HFFc6 (cell line): ENCODE data around the gene MTARC1. TPM values are rescaled to one million over a fixed set of nuclear protein-coding genes. Genes with fewer than 3 reads are reported as not detected.

Source experiments
- DNase-seq: peaks from one replicate; pipeline ENCODE4 v3.0.0-alpha.2; 2018
- H3K27ac Mint-ChIP-seq: 2 replicates; pipeline ENCODE4 v1.8.0; 2020; ENCODE audit warnings: mild to moderate bottlenecking, mixed read lengths
- H3K27me3 Mint-ChIP-seq: 2 replicates; pipeline ENCODE4 v1.8.0; 2021; ENCODE audit warnings: mild to moderate bottlenecking, moderate library complexity, mixed read lengths; ENCODE audit not compliant: insufficient read depth
- H3K36me3 Mint-ChIP-seq: 2 replicates; pipeline ENCODE4 v1.8.0; 2021; ENCODE audit warnings: low read depth, mixed read lengths
- H3K4me1 Mint-ChIP-seq: 2 replicates; pipeline ENCODE4 v1.8.0; 2020; ENCODE audit warnings: low read depth, mixed read lengths
- H3K4me3 Mint-ChIP-seq: 2 replicates; pipeline ENCODE4 v1.8.0; 2020; ENCODE audit warnings: mild to moderate bottlenecking, moderate library complexity, mixed read lengths
- H3K9me3 Mint-ChIP-seq: 2 replicates; pipeline ENCODE4 v1.8.0; 2020; ENCODE audit warnings: mild to moderate bottlenecking, mixed read lengths
- total RNA-seq, 6 experiments: library from RNA; stranded (reverse); fragmentation: NEBNext Ultra II Directional; extraction: Animal tissue kit (Norgen Biotek cat#: 25700); gene quantifications; 2 replicates in 1 of 6; 3 replicates in 5 of 6; pipeline ENCODE4 v1.2.3, GENCODE V29; 2021
- TF ChIP-seq, protein P1 (sequence below): fragments of 200-600 bp; sonication (generic); IDR thresholded peaks from 2 replicates; pipeline ENCODE4 v1.5.0; 2021; ENCODE audit warnings: antibody characterized with exemption, mild to moderate bottlenecking

The MTARC1 gene
- total RNA-seq, 6 experiments from 2014 or later, result 1.1 to 1.9 (median 1.7) TPM

DNA sequence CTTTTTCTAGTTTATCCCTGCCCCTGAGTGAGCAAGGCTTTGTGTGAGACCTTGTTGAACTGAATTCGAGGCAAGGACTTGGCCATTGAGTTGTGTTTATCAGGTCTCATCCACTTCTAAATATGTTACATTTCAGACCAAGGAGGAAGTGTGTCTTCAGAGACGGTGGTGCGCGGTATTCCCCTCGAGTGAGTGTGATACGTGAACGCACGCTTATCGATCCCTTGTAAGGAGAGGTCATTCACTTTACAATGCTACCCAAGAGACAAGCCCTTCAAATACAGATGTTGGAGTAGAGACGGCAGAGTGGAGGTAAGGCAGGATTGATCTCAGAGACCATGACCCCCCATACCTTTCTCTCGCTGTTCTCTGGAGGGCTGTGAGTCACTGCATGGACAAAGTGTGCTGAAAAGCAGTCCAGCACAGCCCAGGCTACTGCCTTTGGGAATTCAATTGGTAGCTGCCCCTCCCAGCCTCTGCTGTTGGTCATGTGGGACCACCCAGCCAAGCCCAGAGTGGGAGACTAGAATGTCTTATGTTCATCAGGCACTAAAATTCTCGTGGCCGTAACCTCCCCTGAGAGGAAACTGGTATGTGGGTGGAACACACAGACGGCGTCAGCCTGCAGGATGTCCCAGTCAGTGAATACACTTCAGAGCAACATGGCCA, 16.3 kb upstream of the MTARC1 start:
- Mint-ChIP-seq H3K9me3 (no peaks in the 10 kb centered on the region), H3K27me3 (no peaks in the 10 kb centered on the region), H3K36me3 (no peaks in the 10 kb centered on the region), H3K4me1 (peaks cover 6% of the 10 kb centered on the region; the same call in 1 of the 2 replicates), H3K4me3 (no peak overlapping the region), H3K27ac (no peak overlapping the region)
- DNase-seq, result no peak
- TF ChIP-seq, protein P1, sequence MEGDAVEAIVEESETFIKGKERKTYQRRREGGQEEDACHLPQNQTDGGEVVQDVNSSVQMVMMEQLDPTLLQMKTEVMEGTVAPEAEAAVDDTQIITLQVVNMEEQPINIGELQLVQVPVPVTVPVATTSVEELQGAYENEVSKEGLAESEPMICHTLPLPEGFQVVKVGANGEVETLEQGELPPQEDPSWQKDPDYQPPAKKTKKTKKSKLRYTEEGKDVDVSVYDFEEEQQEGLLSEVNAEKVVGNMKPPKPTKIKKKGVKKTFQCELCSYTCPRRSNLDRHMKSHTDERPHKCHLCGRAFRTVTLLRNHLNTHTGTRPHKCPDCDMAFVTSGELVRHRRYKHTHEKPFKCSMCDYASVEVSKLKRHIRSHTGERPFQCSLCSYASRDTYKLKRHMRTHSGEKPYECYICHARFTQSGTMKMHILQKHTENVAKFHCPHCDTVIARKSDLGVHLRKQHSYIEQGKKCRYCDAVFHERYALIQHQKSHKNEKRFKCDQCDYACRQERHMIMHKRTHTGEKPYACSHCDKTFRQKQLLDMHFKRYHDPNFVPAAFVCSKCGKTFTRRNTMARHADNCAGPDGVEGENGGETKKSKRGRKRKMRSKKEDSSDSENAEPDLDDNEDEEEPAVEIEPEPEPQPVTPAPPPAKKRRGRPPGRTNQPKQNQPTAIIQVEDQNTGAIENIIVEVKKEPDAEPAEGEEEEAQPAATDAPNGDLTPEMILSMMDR, result no peak

DNA sequence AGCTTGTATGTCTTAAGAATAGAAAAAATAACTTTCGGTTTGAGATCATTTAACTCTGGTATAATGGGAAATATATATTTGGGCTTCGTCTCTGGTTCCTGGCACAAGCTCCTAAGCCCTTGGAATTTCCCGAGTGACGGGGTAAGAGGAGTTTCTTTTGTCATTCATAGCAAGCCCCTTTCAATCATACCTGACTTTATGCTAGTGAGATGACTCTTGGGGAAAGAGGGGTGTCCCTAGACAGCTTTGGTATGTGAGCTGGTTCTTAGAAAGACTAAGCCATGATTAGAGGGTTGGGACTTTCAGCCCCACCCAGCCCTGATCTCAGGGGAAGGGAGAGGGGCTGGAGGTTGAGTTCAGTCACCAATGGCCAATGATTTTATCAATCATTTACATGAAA, 13.9 kb upstream of the MTARC1 start:
- Mint-ChIP-seq H3K4me1 (peaks cover 8% of the 10 kb centered on the region; the same call in 1 of the 2 replicates), H3K36me3 (no peaks in the 10 kb centered on the region), H3K9me3 (no peaks in the 10 kb centered on the region), H3K4me3 (no peak overlapping the region), H3K27ac (no peak overlapping the region), H3K27me3 (no peaks in the 10 kb centered on the region)
- DNase-seq, result no peak
- TF ChIP-seq, protein P1, result no peak

DNA sequence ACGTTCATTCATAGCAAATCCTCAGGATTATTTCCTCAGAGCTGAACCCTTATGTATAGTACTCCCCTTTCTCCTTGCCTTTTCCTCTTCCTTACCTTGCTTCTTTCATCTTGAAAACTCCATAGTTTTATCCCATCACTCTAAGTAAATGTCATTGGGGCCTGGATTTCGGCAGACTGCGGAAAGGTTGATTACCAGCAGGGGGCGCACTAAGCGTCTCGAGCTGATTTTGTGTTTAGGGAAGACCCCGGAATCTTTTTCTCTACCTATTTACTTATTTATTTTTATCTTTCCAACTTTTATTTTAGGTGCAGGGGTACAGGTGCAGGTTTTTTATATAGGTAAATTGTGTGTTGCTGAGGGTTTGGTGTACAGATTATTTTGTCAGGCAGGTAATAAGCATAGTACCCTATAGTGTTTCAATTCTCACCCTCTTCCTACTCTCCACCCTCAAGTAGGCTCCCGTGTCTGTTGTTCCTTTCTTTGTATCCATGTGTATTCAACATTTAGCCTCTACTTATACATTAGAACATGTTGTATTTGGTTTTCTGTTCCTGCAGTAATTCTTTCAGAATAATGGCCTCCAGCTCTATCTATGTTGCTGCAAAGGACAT, 11.4 kb upstream of the MTARC1 start:
- no peaks in the 10 kb centered on the region for H3K36me3 Mint-ChIP-seq
- no peak overlapping the region for H3K27ac Mint-ChIP-seq
- H3K27me3 Mint-ChIP-seq, result no peaks in the 10 kb centered on the region
- H3K9me3 Mint-ChIP-seq, result no peaks in the 10 kb centered on the region
- H3K4me3 Mint-ChIP-seq, result no peak overlapping the region
- DNase-seq, result peak; percentile 15
- H3K4me1 Mint-ChIP-seq, result peaks cover 5% of the 10 kb centered on the region; the same call in 1 of the 2 replicates
- TF ChIP-seq, protein P1, result peak; percentile 95

DNA sequence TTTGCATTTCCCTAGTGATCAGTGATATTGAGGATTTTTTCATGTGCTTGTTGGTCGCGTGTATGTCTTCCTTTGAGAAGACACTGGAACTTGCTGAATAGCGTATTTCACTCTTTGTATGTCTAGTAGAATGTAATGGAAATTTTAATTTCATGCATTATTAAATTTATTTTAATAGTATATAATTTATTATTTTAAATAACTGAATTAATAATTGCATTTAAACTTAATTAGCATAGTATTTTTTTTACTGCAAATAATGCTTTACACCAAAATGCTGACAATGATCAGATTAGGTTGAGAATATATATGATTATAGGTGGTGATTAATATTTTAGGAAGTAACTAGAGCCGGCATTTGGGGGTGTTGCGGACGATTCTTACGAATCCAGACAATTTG, 10.5 kb upstream of the MTARC1 start:
- Mint-ChIP-seq H3K4me1 (peaks cover 5% of the 10 kb centered on the region; the same call in 1 of the 2 replicates), H3K27me3 (no peaks in the 10 kb centered on the region)
- TF ChIP-seq, protein P1, result no peak

DNA sequence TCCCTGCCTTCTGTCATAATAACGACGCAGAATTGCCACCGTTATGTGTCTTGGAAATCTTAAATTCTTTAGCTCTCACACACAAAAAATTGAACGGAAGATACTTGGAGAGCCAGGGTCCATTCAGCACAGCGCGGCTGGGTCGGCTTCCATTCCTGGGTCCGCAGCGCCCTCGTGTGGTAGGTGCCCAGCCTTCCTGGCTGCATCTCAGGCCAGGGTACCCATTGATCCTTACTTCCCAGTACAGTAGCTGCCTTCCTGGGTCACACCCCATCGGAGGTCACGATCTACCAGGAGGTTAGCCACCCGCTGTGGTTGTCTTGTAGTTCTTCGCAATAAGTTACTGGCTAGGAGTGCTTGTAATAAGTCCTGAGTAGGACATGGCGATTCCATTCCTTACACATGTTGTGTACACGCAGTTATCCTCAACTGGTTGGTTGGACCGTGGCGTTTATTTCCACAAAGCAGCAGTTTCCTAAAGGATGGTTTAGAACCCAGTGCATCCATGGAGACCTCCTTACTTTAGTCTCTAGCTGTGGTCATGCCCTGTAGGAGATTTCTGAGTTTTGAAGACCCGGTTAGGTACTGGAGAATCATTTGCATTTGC, 9.9 kb upstream of the MTARC1 start:
- Mint-ChIP-seq H3K27ac (no peak overlapping the region), H3K36me3 (no peaks in the 10 kb centered on the region), H3K27me3 (no peaks in the 10 kb centered on the region), H3K4me1 (peaks cover 5% of the 10 kb centered on the region; the same call in 1 of the 2 replicates), H3K4me3 (no peak overlapping the region), H3K9me3 (no peaks in the 10 kb centered on the region)
- TF ChIP-seq, protein P1, result peak; percentile 97
- peak; percentile 50 for DNase-seq

More for the DNA sequence above, 10.5 kb upstream of the MTARC1 start:
- no peak for DNase-seq
- Mint-ChIP-seq H3K36me3 (no peaks in the 10 kb centered on the region), H3K9me3 (no peaks in the 10 kb centered on the region), H3K27ac (no peak overlapping the region), H3K4me3 (no peak overlapping the region)
